Thyroid gland (tissue), 4 donors: ENCODE measurements around the gene CSTF1.

ENCODE experiments used
- CTCF ChIP-seq, 6 experiments: fragments of 200-600 bp in 3 of 6; fragments of 450-650 bp in 3 of 6; sonication (generic) in 3 of 6; IDR thresholded peaks; one replicate each; pipeline ENCODE4 v1.5.1; 2016 to 2019; ENCODE audit warnings: antibody characterized with exemption in 6 of 6, mild to moderate bottlenecking in 2 of 6, inconsistent platforms in 1 of 6, moderate library complexity in 1 of 6
- POLR2A ChIP-seq, 2 donors: fragments of 450-650 bp; IDR thresholded peaks; one replicate each; pipeline ENCODE4 v1.6.1; 2017; ENCODE audit warnings: antibody characterized with exemption in 2 of 2, mild to moderate bottlenecking in 2 of 2, moderate library complexity in 1 of 2

DNA sequence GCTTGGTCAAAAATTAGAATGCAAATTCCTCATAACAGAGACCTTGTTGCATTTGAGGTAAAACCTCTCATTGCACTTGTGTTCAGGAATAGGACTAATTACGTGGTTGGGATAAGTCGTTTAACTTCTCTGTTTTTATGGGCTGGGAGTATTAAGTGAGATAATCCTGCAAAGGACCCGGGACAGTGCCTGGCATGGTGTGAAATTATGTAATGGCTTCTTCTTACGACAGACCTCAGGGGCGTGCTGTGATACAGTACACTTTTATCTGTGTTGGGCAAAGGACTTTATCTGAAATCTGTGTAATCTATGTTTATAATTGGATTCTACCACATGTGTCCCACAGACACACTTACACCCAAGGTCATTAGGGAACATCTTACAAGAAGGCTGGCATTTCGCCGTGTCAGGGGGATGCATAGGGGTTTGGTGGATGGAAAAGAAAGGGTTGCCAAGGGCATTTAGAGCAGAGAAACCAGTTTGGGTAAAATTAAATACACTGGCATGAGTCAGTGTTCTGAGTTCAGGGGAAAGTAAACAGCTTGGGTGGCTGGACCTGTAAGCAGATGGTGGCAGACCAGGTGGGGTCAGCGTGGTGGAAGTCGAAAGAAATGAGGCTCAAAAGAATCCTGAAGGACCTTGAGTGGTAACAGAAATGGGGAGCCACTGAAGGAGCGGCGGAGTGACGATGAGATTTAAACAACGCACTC is 58.8 kb downstream of the CSTF1 start:
- TF ChIP-seq POLR2A (IDR thresholded peaks at IDR 0.05): no peak
- TF ChIP-seq CTCF (IDR thresholded peaks at IDR 0.05): no peak
